Measurements from ENCODE around the gene TCTN1.
A peak's percentile ranks its signal among the peaks of the same experiment; 100 is the strongest.
"Not testable (repeated sequence)": the region's sequence is repeated elsewhere in the genome, so short reads cannot be mapped to it uniquely, and the experiment has no call there.

Gene TCTN1

DNA sequence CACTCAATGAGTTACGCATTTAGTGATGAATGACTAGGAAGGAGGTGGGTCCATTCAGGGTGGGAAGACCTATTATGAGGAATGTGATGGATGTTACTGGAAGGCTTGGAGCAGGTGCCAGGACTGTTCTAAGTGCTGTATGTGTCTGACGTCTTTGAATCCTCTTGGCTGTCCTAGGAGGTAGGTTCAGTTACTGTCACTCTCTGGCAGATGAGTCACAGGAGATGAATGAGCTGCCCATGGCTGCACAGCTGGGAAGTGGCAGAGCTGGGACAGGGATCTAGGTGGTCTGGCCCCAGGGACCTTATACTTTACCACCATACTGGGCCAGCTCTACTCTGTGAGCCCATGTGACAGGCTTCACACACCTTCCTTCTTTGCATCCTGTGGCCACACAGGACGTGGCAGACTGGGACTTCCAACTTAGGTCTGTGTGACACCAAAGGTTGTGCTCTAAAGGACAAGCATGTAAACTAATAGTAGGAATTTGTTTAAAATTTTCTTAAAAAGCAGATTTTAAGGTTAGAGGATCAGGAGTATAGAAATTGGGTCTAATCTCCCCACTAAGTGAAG is 24.0 kb downstream of the TCTN1 start:
- Mint-ChIP-seq H3K36me3 (peaks cover 2% of the 10 kb centered on the region), H3K27ac (peak overlapping the region; percentile 54), H3K4me1 (peaks cover 56% of the 10 kb centered on the region), H3K9me3 (no peaks in the 10 kb centered on the region), H3K4me3 (no peak overlapping the region), H3K27me3 (no peaks in the 10 kb centered on the region)
- DNase-seq (ENCODE audit: low spot score in 2 of 2) (no peak), ATAC-seq (ENCODE audit: low read depth) (peak; percentile 71)

DNA sequence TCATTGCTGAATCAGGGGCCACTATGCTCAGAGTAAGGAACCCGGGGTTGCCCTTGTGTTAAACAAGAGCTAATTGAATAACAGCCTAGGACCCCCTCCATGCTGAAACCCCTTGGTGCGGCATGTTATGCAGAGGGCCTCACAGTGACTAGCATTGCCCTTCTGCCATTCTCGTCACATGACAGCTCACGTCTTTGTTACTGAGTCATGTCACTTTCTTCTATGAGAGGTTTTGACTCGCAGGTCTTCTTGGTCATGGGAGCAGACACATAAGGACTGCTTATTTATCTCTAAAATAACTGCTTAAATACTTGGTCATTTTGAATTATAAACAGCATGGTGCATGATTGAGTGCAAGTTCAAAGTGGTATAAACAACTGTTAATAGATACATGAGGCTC is 24.9 kb downstream of the TCTN1 start:
- Mint-ChIP-seq H3K9me3 (no peaks in the 10 kb centered on the region), H3K27me3 (no peaks in the 10 kb centered on the region), H3K4me1 (peaks cover 50% of the 10 kb centered on the region), H3K4me3 (no peak overlapping the region), H3K36me3 (peaks cover 2% of the 10 kb centered on the region), H3K27ac (peak overlapping the region; percentile 54)
- no peak for DNase-seq (ENCODE audit: low spot score in 2 of 2)
- no peak for ATAC-seq (ENCODE audit: low read depth)

DNA sequence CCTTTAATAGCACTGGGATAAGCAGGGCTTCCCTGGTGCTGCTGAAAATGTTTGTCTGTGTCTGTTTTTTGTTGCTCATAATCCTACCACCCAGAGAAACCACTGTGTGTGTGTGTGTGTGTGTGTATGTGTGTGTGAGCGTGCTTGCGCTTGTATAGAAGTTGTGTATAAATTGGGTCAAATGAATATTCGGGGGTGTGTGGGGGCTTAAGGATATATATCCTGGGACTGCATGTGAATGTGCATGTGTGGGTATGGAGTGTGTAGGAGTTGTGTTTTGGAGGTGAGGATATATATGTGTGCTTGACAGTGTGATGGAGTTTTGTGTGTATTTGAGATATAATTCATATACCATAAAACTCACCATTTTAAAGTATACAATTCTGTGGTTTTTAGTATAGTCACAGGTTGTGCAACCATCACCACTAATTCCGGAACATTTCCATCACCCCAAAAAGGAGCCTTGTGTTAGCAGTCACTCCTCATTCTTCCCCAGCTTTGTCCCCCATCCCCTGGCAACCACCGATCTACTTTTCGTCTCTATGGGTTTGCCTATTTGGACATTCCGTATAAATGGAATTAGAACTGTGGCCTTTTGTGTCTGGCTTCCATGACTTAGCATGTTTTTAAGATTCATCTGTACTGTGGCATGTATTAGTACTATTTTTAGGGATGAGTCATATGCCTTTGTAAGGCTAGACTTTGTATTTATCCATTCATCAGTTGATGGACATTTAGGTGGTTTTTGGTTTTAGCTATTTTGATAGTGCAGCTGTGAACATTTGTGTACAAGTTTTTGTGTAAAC is 25.6 kb downstream of the TCTN1 start:
- ATAC-seq (ENCODE audit: low read depth), result no peak
- no peak overlapping the region for H3K27ac Mint-ChIP-seq
- H3K27me3 Mint-ChIP-seq, result no peaks in the 10 kb centered on the region
- H3K4me3 Mint-ChIP-seq, result no peak overlapping the region
- no peak for DNase-seq (ENCODE audit: low spot score in 2 of 2)
- peaks cover 4% of the 10 kb centered on the region for H3K36me3 Mint-ChIP-seq
- no peaks in the 10 kb centered on the region for H3K9me3 Mint-ChIP-seq
- peaks cover 53% of the 10 kb centered on the region for H3K4me1 Mint-ChIP-seq

DNA sequence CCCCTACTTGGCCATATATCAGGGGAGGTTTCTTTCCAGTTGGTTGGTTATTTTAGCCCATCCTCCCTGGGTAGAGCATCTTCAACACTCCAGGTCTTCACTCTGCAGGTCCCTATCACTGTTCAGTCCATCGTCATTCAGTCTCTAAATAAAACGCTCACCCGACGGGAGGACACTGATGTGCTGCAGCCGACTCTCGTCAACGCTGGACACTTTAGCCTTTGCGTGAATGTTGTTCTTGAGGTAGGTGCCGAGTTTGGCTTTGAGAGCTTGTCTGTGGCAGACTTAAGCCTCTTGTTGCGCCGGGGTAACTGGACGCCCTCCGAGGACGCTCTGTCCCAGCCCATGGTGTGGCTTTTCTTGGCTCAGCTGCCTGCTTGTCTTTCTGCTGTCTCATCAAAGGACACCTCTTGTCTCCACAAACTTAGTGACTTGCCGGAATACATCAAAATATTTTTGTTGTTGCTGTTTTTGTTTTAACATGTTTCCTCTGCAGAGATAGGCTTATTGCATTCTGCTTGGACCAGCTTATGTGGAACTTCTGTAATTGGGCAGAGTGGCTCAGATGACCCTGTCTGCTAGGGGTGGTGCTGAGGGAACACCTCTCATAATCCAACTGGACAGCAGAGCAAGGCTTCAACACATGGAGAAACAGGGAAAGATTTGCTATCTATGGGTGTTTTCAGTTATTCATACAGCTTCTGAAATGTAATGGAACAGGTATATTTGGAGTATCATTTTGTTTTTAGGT is 26.5 kb downstream of the TCTN1 start:
- DNase-seq (ENCODE audit: low spot score in 2 of 2) (no peak), ATAC-seq (ENCODE audit: low read depth) (no peak)
- no peak overlapping the region for H3K27ac Mint-ChIP-seq
- peaks cover 6% of the 10 kb centered on the region for H3K36me3 Mint-ChIP-seq
- no peaks in the 10 kb centered on the region for H3K9me3 Mint-ChIP-seq
- peaks cover 52% of the 10 kb centered on the region for H3K4me1 Mint-ChIP-seq
- H3K4me3 Mint-ChIP-seq, result no peak overlapping the region
- H3K27me3 Mint-ChIP-seq, result no peaks in the 10 kb centered on the region

DNA sequence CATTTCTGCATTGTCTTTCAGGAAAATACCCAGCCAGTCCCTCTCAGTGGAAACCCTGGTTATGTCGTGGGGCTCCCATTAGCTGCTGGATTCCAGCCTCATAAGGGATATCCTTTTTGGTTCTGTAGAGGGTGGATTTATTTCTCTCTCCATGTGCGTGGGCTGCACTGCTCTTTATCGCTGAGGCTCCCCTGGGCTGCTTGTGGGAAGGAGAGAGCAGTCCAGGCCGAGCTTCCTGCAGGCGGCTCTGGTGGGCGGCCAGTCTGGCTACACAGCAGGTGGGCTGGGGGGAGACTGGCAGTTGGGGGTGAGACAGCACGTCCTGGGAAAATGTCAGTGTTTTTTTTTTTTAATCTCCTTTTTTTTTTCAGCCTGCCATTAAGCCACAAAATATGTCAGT is 27.6 kb downstream of the TCTN1 start:
- DNase-seq (ENCODE audit: low spot score in 2 of 2), result no peak
- Mint-ChIP-seq H3K27me3 (no peaks in the 10 kb centered on the region), H3K4me1 (peaks cover 48% of the 10 kb centered on the region), H3K36me3 (peaks cover 12% of the 10 kb centered on the region), H3K4me3 (no peak overlapping the region), H3K9me3 (no peaks in the 10 kb centered on the region), H3K27ac (peak overlapping the region; percentile 14)
- ATAC-seq (ENCODE audit: low read depth), result no peak

DNA sequence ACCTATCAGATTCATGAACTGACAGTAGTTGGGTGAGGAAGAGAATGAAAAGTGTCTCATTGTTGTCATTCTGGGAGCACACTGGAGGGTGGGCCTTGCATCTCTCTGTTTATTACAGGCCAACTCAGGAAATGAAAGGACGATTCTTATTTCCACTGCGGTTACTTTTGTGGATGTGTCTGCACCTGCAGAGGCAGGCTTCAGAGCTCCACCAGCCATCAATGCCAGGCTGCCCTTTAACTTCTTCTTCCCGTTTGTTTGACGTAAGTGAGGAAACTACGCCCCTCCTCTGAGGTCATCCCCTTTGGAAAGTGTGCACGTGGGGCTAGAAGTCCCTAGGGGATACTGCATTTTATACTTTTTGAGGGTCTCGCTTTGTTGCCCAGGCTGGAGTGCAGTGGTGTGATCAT is 33.7 kb downstream of the TCTN1 start:
- H3K36me3 Mint-ChIP-seq, result peaks cover 52% of the 10 kb centered on the region
- peak; percentile 92 for ATAC-seq (ENCODE audit: low read depth)
- H3K27me3 Mint-ChIP-seq, result no peaks in the 10 kb centered on the region
- no peaks in the 10 kb centered on the region for H3K9me3 Mint-ChIP-seq
- DNase-seq (ENCODE audit: low spot score in 2 of 2), result peak; percentile 60 to 75
- H3K4me3 Mint-ChIP-seq, result peak overlapping the region; percentile 31
- peak overlapping the region; percentile 98 for H3K27ac Mint-ChIP-seq
- H3K4me1 Mint-ChIP-seq, result peaks cover 44% of the 10 kb centered on the region

DNA sequence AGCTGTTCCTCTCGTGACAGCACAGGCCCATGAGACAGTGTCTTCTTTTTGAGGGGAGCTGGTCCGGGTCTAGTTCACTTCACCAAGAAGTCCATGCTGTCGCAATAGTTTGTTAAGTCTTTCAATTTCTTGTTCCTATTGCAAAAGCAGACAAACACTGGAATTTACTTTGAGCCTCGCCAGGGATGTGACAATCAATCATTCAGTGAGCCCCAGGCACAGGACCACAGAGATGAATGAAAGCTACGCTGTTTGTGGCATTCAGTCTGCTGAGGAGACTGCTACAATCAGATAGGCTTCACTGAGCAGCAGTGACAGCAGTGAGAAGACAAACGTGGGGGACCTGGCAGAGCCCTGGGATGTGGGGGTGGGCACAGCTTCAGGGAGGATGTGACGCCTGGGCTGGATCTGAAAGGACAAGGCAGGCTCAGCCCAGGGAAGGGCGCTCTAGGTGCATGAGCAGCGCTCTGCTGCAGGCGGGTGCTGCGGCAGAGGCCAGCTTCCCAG is 35.5 kb downstream of the TCTN1 start:
- DNase-seq (ENCODE audit: low spot score in 2 of 2) (no peak), ATAC-seq (ENCODE audit: low read depth) (no peak)
- H3K27me3 Mint-ChIP-seq, result no peaks in the 10 kb centered on the region
- H3K9me3 Mint-ChIP-seq, result no peaks in the 10 kb centered on the region
- peak overlapping the region; percentile 98 for H3K27ac Mint-ChIP-seq
- H3K4me3 Mint-ChIP-seq, result no peak overlapping the region
- H3K36me3 Mint-ChIP-seq, result peaks cover 58% of the 10 kb centered on the region
- peaks cover 47% of the 10 kb centered on the region for H3K4me1 Mint-ChIP-seq

DNA sequence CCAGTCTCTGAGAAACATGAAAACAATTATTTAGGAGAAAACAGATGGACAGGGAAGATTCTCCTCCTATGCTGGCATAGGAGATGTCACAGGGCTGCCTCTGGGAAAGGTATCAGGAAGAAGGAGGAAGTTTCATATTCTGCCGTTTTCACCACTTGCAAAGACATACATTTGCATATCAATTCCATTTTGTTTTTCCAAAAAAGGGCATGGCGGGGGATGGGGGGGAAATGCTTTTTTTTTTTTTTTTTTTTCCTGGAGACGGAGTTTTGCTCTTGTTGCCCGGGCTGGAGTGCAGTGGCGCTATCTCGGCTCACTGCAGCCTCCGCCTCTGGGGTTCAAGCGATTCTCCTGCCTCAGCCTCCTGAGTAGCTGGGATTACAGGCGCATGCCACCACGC is 40.3 kb downstream of the TCTN1 start:
- ATAC-seq (ENCODE audit: low read depth); H3K27me3 Mint-ChIP-seq; DNase-seq (ENCODE audit: low spot score in 2 of 2); H3K9me3 Mint-ChIP-seq: not testable (repeated sequence)
- Mint-ChIP-seq H3K27ac (peak overlapping the region; percentile 71), H3K4me1 (peaks cover 44% of the 10 kb centered on the region), H3K4me3 (peak overlapping the region; percentile 11), H3K36me3 (peaks cover 65% of the 10 kb centered on the region)

DNA sequence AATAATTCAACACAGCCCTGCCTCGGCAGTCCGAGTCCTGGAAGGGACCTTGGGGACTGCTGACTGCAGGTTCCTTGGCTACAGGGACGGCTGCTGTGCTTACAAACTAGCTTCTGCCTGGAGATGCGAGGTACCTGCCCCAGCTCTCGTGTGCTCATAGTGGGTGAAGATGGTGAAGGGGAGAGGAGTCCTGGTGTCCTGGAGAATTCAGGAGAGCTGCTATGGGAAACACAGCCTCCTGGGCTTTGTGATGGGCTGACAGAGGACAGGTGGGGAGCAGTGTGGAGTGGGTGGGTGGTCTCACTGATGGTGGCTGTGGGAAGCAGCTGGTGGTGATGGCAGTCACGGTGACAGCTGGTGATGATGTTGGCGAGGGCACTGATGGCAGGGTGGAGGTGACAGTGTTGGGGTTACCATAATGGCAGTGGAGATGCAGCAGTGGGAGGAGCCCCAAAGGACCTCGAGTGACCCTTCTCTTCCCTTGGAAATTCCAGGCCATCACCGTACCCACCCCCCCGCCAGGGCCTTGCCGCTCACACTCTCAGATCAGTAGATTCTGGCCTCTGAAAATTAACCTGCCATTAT is 42.2 kb downstream of the TCTN1 start:
- DNase-seq (ENCODE audit: low spot score in 2 of 2) (no peak), ATAC-seq (ENCODE audit: low read depth) (no peak)
- Mint-ChIP-seq H3K27ac (peak overlapping the region; percentile 99), H3K4me1 (peaks cover 39% of the 10 kb centered on the region), H3K4me3 (no peak overlapping the region), H3K27me3 (no peaks in the 10 kb centered on the region), H3K36me3 (peaks cover 59% of the 10 kb centered on the region), H3K9me3 (no peaks in the 10 kb centered on the region)

DNA sequence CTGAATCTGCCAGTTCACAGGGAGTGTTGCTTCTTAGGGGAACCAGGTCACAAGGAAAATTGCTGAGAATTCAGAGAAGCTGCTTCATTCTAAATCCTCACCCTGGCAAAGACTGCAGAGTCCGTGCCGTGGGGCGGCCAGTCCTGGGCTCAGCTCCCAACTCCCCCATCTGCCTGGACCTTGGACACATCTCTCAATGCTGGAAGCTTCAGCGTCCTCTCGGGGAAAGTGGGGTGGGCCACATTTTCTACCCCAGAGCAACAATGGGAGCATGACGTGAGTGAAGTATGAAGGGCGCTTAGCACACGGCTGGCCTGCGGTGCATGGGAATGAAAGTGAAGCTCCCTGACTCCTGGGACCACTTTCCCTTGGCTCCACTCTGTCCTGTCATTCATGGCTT is 43.8 kb downstream of the TCTN1 start:
- Mint-ChIP-seq H3K4me1 (peaks cover 47% of the 10 kb centered on the region), H3K27me3 (no peaks in the 10 kb centered on the region), H3K27ac (peak overlapping the region; percentile 99), H3K36me3 (peaks cover 56% of the 10 kb centered on the region), H3K9me3 (no peaks in the 10 kb centered on the region), H3K4me3 (no peak overlapping the region)
- no peak for DNase-seq (ENCODE audit: low spot score in 2 of 2)
- ATAC-seq (ENCODE audit: low read depth), result no peak

DNA sequence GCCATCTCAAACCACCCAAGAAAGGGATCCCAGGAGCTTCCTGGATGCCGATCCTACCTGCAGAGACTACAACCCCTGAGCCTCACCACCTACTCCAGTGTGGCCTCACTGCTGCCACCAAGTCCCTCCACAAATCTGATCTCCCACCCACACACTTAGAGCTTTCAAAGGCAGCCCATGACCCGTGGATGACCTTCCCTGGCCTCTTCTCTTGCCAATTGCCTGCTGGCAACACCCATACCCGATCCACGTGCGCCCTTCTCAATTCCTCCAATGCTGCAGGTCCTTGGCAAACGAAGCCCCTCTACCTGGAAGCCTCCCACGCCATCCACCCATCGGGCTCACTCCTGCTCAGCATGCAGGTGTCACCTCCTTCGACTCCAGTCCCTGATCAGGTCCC is 44.3 kb downstream of the TCTN1 start:
- Mint-ChIP-seq H3K36me3 (peaks cover 56% of the 10 kb centered on the region), H3K4me3 (no peak overlapping the region), H3K27ac (peak overlapping the region; percentile 99), H3K27me3 (no peaks in the 10 kb centered on the region), H3K9me3 (no peaks in the 10 kb centered on the region), H3K4me1 (peaks cover 50% of the 10 kb centered on the region)
- DNase-seq (ENCODE audit: low spot score in 2 of 2) (no peak), ATAC-seq (ENCODE audit: low read depth) (no peak)

DNA sequence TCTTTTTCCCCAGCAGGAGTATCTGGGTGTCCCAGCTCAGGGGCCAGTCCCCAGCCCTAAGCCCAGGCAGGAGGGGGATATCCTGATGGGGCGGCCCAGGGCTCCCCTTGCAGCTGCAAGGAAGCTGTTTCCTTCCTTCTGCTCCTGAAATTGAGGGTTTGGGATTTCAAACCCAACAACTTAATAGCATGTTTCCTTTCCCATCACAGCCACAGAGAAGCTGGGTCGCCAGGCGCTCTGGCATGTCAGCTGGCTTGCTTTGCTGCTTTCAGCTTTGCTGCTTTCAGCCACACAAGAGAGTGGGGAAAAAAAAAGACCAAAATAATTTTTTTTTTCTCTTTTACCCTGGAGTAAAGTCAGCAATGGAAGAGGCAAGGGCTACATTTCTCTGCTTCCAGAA is 44.9 kb downstream of the TCTN1 start:
- H3K27ac Mint-ChIP-seq, result peak overlapping the region; percentile 99
- peaks cover 52% of the 10 kb centered on the region for H3K36me3 Mint-ChIP-seq

DNA sequence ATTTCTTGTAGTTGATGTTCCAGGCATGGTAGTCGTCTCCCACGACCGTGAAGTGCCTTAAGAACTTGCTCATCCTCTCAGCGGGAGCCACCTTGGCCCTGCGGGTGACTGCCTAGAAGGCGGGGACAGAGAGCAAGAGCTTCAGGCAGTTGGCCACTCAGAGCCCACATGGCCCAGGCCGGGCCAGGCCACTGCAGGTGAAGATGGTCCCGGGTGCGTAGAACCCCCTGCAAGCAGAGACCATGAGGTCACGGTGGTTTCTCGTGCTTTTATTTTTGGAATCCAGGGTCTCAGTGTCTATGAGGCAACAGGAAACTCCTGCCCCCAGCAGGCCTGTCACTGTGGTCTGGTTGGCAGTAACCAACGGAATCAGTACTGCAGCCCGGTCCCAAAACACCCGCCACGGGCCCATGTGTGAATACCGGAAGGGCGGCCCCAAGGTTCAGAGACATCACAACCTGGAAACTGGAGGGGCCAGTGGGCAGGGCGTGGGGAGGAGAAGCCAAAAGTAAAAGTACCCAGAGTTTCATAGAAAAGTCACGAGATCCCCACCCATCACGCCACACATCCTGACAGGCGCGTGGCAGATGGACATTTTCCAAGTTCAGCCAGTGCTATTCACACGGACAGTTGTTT is 47.5 kb downstream of the TCTN1 start:
- peaks cover 57% of the 10 kb centered on the region for H3K36me3 Mint-ChIP-seq
- H3K4me1 Mint-ChIP-seq, result peaks cover 38% of the 10 kb centered on the region
- ATAC-seq (ENCODE audit: low read depth), result peak; percentile 87
- no peaks in the 10 kb centered on the region for H3K27me3 Mint-ChIP-seq
- H3K9me3 Mint-ChIP-seq, result no peaks in the 10 kb centered on the region
- DNase-seq (ENCODE audit: low spot score in 2 of 2), result peak; percentile 54 to 66
- peak overlapping the region; percentile 99 for H3K27ac Mint-ChIP-seq
- H3K4me3 Mint-ChIP-seq, result peak overlapping the region; percentile 86

More for the DNA sequence above, 44.9 kb downstream of the TCTN1 start:
- no peak for ATAC-seq (ENCODE audit: low read depth)
- Mint-ChIP-seq H3K4me3 (no peak overlapping the region), H3K9me3 (no peaks in the 10 kb centered on the region), H3K4me1 (peaks cover 47% of the 10 kb centered on the region), H3K27me3 (no peaks in the 10 kb centered on the region)
- DNase-seq (ENCODE audit: low spot score in 2 of 2), result no peak

Measured in memory B cell (primary cell).